Stimulated activated CD4-positive, alpha-beta T cell treated with anti-CD3 and anti-CD28 coated beads, Interleukin-12 subunit alpha, Interleukin-12 subunit beta, amount 100 ng/mL, for 24 hours (primary cell): ENCODE measurements around the gene LBHD2.
"Not testable (repeated sequence)": the region's sequence is repeated elsewhere in the genome, so short reads cannot be mapped to it uniquely, and the experiment has no call there.

Source experiments
- DNase-seq, 2 experiments: peaks; one replicate each; pipeline ENCODE4 v3.0.0-alpha.2; 2020; ENCODE audit warnings: low read depth in 2 of 2

LBHD2 gene

DNA sequence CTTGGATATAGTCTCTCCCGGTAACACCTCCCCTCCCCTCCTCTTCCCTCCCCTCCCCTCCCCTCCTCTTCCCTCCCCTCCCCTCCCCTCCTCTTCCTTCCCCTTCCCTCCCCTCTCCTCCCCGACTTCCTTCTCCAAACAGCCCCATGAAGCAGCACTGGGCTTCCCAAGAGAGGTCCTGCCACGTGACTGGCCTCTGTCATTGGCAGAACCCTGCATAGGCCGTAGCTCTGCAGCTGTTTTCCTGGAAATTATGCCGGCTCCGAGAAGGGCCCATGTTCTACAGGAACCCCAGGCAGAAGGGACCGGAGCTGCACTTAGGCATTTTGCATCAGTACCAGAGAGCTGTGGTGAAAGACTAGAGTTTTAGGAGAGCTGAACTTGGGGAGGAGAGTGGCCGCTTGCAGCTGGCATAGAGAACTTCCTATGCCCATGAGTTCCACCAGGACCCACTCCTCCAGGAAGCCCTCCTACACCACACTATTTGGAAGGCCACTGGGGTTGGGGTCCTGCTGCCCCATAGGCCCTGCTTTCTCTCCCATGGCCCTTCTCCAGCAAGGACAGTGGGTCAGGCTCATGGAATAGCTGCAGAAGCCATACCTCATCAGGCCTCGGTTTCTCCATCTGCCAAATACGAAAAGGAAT is 34.1 kb downstream of the LBHD2 start:
- no peak for DNase-seq

GRCh38 chr14:103118663-103119404 is 34.8 kb downstream of the LBHD2 start:
- no peak for DNase-seq

DNA sequence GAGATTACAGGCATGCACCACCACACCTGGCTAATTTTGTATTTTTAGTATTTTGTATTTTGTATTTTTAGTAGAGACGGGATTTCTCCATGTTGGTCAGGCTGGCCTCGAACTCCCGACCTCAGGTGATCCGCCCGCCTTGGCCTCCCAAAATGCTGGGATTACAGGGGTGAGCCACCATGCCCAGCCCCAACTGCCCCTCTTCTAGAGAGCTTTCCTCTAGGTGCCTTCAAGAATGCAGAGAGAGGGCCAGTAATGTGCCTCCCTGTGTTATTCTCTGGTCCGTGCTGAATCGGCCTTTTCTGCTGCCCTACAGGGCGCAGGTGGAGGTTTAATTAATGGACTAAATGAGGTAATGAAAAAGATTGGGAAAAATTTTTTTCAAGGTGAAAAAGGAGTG is 35.5 kb downstream of the LBHD2 start:
- DNase-seq, result not testable (repeated sequence)

- DNase-seq, result no peak
Measured at GRCh38 chr14:103121121-103121845, 37.3 kb downstream of the LBHD2 start.

DNA sequence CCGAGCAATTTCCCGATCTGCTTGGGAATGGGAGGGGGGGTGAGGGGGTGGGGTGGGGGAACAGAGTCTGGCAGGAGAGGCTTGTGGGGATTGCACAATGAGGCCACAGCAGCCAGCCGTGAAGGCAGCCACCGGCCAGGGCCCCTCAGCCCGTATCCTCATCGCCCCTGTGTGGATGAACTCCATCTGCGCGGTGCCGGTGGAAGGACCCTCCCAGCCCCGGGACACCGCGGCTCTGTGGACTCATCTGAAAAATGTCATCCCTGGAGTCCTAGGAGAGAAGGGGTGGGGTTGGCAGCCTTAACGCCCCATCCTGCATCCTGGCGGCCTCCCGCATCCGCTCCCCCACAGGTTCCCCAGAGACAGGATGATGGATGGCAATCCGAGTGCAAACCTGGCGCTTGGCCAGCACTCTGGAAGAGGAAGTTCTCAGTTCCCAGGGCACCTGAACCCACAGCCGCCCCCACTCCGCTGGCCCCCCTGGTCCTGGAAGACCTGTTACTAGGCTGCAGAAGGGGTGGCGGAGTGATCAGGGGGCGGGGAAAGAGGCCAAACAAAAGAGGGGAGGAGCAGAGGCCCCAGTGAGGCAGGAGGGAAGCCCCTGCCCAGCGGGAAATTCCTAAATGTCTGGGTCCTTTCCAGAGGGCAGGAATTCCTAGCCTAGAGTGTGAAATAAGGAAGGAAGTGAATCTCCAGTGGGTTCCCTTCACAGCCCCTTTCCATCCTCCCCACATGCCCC is 38.0 kb downstream of the LBHD2 start:
- DNase-seq, result no peak

DNA sequence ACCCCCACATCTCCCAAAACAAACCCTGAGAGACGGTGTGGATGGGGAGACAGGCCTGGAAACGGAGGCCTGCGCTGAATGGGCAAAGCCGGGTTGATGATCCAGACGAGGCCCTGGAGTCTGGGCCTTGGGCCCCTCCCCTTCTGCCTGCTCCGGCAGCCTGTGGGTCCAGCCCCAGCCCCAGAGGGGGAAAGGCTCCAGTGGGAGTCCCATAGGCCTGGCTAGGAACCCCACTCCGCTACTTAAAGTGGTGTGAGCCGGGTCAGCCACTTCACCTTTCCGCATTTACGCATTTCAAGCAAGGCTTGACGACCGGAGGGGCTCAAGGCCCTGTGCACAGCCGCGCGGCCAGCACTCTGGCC is 38.6 kb downstream of the LBHD2 start:
- DNase-seq, result no peak

- no peak for DNase-seq
Measured at GRCh38 chr14:103122947-103123633, 39.1 kb downstream of the LBHD2 start, which contains the start of gene TNFAIP2. Gene TNFAIP2 (plus strand): TSS chr14:103123461. CDS start chr14:103126458, 2,997 bp downstream.

GRCh38 chr14:103123634-103124500 is 39.9 kb downstream of the LBHD2 start:
- DNase-seq, result no peak

GRCh38 chr14:103124501-103125001 is 40.5 kb downstream of the LBHD2 start:
- DNase-seq, result no peak

- no peak for DNase-seq
Measured at GRCh38 chr14:103125098-103126070, 41.4 kb downstream of the LBHD2 start.

- DNase-seq, result no peak
Measured at GRCh38 chr14:103126088-103126872, 42.3 kb downstream of the LBHD2 start.

- DNase-seq, result no peak
Measured at GRCh38 chr14:103126873-103127304, 42.9 kb downstream of the LBHD2 start.

DNA sequence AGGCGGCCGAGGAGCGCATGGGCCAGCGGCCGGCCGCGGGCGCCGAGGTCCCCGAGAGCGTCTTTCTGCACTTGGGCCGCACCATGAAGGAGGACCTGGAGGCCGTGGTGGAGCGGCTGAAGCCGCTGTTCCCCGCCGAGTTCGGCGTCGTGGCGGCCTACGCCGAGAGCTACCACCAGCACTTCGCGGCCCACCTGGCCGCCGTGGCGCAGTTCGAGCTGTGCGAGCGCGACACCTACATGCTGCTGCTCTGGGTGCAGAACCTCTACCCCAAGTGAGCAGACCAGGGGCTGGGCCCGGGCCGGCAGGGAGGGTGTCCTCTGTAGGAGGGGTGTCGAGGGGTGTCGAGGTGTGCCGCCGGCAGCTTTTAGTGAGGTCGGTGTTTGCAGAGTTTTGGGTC is 43.3 kb downstream of the LBHD2 start:
- DNase-seq, result no peak

GRCh38 chr14:103127861-103128598 is 44.0 kb downstream of the LBHD2 start:
- no peak for DNase-seq

- no peak for DNase-seq
Measured at GRCh38 chr14:103128631-103129300, 44.8 kb downstream of the LBHD2 start.

- no peak for DNase-seq
Measured at GRCh38 chr14:103129301-103130016, 45.4 kb downstream of the LBHD2 start.
